Activated CD4-positive, alpha-beta T cell treated with anti-CD3 and anti-CD28 coated beads, Interleukin-2, amount 10 ng/mL, durations not matched to agents 24 days and 14 days (primary cell): ENCODE measurements around the gene SCAF1. TPM values are rescaled to one million over a fixed set of nuclear protein-coding genes. Genes with fewer than 3 reads are reported as not detected.
"Not testable (repeated sequence)": the region's sequence is repeated elsewhere in the genome, so short reads cannot be mapped to it uniquely, and the experiment has no call there.

Source experiments
- DNase-seq: peaks from one replicate; pipeline ENCODE4 v3.0.0; 2022
- H3K27ac Mint-ChIP-seq: one replicate; pipeline ENCODE4 v1.8.0; 2022; ENCODE audit warnings: mild to moderate bottlenecking, mixed read lengths
- H3K27me3 Mint-ChIP-seq: one replicate; pipeline ENCODE4 v1.8.0; 2022; ENCODE audit warnings: mixed read lengths
- H3K36me3 Mint-ChIP-seq: one replicate; pipeline ENCODE4 v1.8.0; 2022; ENCODE audit warnings: low read depth, mild to moderate bottlenecking, mixed read lengths
- H3K4me1 Mint-ChIP-seq: one replicate; pipeline ENCODE4 v1.8.0; 2021; ENCODE audit warnings: mixed read lengths
- H3K4me3 Mint-ChIP-seq: one replicate; pipeline ENCODE4 v1.8.0; 2022; ENCODE audit warnings: mild to moderate bottlenecking, moderate library complexity, mixed read lengths
- H3K9me3 Mint-ChIP-seq: one replicate; pipeline ENCODE4 v1.8.0; 2021; ENCODE audit warnings: mixed read lengths
- intact Hi-C: fragments of 100-400 bp; cut with micrococcal nuclease; formaldehyde crosslinking; loops from one replicate; pipeline ENCODE4 v1.15.1; 2023
- total RNA-seq: library from RNA; stranded (reverse); gene quantifications from 2 replicates; pipeline ENCODE4 v1.2.3, GENCODE V29; 2022

Gene SCAF1
- total RNA-seq, 1 donor from 2014 or later, result 84.9 TPM

DNA sequence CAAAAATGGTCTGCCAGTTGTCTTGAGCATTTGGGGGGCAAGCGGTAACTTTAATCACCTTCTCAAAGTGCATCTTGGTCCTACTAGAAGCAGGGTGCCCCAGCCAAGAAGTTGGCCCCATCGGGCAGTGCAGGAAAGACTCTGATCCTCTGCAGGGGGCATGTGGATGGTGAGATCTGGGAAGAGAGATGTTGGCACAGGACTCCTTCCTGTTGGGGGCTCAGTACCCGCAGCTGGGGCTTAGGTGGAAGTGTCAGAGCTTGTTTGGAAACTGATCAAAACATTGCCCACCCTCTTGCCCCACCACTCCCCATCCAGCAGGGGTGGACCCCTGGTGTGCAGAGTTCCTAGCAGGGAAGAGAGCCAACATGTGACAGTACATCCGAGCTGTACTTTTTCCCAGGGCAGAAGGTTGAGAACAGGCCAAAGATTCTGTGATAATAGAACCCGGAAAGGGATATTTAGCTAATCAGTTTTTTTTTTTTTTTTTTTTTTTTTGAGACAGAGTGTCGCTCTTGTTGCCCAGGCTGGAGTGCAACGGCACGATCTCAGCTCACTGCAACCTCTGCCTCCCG is 10.9 kb upstream of the SCAF1 start:
- no peak for DNase-seq
- Mint-ChIP-seq H3K4me3 (no peak overlapping the region), H3K9me3 (no peaks in the 10 kb centered on the region), H3K4me1 (no peaks in the 10 kb centered on the region), H3K27me3 (no peaks in the 10 kb centered on the region), H3K27ac (no peak overlapping the region), H3K36me3 (peaks cover 13% of the 10 kb centered on the region)
- intact Hi-C loops, result no loop called here

DNA sequence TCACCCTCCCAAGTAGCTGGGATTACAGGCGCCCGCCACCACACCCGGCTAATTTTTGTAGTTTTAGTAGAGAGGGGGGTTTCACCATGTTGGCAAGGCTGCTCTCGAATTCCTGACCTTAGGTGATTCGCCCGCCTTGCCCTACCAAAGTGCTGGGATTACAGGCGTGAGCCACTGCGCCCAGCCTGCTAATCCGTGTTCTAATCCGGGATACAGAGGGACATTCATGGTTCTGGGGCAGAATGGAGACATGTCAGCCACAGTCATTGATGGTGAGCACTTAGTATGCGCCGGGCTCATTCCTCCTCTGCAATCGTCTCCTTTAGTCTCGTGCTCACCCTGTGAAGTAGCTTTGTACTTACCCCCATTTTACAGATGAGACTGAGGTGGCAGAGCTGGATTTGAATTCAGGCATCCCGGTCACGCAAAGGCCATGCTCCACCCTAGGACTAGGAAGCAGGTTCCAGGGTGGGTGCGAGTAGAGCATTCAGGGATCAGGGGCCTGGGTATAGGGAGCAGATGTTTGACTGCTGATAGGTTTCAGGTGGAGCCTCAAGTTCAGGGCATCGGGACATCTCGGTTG is 10.3 kb upstream of the SCAF1 start:
- Mint-ChIP-seq H3K27me3 (no peaks in the 10 kb centered on the region), H3K4me1 (no peaks in the 10 kb centered on the region), H3K27ac (no peak overlapping the region), H3K9me3 (no peaks in the 10 kb centered on the region), H3K4me3 (no peak overlapping the region), H3K36me3 (peaks cover 13% of the 10 kb centered on the region)
- no peak for DNase-seq
- intact Hi-C loops, result no loop called here

DNA sequence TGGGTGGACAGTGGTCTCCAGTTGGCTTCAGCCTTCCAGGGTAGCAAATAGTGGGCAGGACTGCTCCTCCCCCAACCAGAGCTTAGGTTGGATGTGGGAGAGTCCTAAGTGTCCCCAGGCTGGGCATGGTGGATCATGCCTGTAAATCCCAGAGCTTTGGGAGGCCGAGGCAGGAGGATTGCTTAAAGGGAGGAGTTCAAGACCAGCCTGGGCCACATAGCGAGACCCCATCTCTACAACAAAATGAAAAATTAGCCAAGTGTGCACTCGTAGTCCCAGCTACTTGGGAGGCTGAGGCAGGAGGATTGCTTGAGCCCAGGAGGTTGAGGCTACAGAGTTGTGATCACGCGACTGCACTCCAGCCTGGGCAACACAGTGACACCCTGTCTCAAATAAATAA is 9.4 kb upstream of the SCAF1 start:
- H3K4me1 Mint-ChIP-seq, result peaks cover 1% of the 10 kb centered on the region
- no peak overlapping the region for H3K4me3 Mint-ChIP-seq
- H3K9me3 Mint-ChIP-seq, result no peaks in the 10 kb centered on the region
- no peak for DNase-seq
- H3K27ac Mint-ChIP-seq, result no peak overlapping the region
- intact Hi-C loops, result no loop called here
- peaks cover 12% of the 10 kb centered on the region for H3K36me3 Mint-ChIP-seq
- no peaks in the 10 kb centered on the region for H3K27me3 Mint-ChIP-seq

DNA sequence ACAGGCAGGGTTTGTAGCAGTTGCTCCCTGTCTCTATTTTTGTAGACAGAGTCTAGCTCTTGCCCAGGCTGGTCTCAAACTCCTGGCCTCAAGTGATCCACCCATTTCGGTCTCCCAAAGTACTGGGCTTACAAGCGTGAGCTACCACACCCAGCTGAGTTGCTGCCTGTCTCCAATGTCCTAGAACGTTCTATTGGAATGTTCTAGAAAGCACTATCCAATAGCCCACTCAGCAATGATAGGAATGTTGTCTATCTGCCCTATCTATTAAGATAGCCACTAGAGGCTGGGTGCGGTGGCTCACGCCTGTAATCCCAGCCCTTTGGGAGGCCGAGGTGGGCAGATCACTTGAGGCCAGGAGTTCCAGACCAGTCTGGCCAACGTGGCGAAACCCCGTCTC is 8.7 kb upstream of the SCAF1 start:
- H3K36me3 Mint-ChIP-seq, H3K9me3 Mint-ChIP-seq, H3K4me1 Mint-ChIP-seq, H3K27me3 Mint-ChIP-seq, intact Hi-C loops, H3K4me3 Mint-ChIP-seq, DNase-seq, H3K27ac Mint-ChIP-seq: not testable (repeated sequence)

DNA sequence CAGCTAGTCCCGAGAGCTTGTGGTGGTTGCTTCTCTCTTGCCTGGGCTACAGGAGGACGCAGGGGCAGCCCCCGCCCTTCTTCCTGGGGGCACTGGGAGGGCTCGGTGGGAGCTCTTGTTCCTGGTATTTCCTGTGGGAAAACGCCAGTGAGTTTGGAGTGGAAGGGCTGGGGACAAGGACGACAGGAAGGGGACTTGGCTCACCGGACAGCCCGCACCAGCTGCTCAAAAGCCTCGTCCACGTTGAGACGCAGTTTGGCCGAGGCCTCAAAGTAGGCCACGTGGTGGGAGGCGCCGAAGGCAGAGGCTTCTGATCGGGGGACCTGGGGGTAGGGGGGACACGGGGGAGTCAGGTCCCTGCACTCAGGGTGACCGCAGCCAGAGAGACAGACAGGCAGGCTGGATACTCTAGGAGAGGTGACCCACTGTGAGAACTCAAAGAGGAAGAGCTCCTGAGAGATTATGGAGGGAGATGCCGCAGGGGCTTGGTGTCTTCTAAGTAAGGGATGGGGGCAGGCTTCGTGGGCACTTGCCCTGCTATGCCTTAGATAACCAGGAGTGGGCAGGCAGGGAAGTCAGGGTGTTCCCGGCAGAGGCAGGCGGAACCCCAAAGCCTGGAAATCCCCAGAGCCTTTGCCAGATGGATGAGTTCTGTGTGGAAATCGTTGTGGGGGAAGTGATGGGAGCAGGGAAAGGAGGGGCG is 6.3 kb upstream of the SCAF1 start:
- DNase-seq, result no peak
- intact Hi-C loops, result no loop called here
- Mint-ChIP-seq H3K36me3 (peaks cover 2% of the 10 kb centered on the region), H3K27ac (no peak overlapping the region), H3K27me3 (no peaks in the 10 kb centered on the region), H3K9me3 (no peaks in the 10 kb centered on the region), H3K4me1 (peaks cover 24% of the 10 kb centered on the region), H3K4me3 (no peak overlapping the region)

DNA sequence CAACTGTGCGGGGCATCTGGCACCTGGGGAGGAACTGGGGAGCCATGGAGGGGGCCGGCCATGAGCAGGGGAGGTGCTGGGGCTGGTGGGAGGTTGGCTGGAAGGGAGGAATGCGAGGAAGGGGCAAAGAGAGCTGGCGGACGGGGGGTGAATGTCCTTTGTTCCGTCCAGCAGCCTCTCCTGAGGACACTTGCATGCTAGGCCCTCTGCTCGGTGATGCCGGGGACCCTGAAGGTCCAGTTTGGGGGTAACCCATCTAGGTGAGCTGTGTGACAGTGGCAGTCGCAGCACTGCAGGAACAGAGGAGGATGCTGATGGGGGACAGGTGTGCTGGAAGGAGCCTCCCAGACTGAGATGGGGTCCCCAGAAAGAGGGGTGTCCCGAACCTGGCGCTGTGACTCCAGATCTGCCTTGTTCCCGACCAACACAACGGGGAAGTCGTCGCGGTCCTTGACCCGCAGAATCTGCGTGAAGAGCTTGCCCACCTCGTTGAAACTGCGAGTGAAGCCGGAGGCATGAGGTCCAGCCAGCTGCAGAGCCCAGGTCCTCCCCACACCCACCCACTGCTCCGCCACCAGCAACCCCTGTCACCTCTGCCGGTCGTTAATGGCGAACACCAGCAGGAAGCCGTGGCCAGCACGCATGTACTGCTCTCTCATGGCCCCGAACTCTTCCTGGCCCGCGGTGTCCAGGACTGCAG is 5.6 kb upstream of the SCAF1 start:
- H3K27me3 Mint-ChIP-seq, result no peaks in the 10 kb centered on the region
- DNase-seq, result no peak
- no peaks in the 10 kb centered on the region for H3K9me3 Mint-ChIP-seq
- no peak overlapping the region for H3K27ac Mint-ChIP-seq
- peaks cover 2% of the 10 kb centered on the region for H3K36me3 Mint-ChIP-seq
- no peak overlapping the region for H3K4me3 Mint-ChIP-seq
- intact Hi-C loops, result no loop called here
- H3K4me1 Mint-ChIP-seq, result peaks cover 28% of the 10 kb centered on the region

DNA sequence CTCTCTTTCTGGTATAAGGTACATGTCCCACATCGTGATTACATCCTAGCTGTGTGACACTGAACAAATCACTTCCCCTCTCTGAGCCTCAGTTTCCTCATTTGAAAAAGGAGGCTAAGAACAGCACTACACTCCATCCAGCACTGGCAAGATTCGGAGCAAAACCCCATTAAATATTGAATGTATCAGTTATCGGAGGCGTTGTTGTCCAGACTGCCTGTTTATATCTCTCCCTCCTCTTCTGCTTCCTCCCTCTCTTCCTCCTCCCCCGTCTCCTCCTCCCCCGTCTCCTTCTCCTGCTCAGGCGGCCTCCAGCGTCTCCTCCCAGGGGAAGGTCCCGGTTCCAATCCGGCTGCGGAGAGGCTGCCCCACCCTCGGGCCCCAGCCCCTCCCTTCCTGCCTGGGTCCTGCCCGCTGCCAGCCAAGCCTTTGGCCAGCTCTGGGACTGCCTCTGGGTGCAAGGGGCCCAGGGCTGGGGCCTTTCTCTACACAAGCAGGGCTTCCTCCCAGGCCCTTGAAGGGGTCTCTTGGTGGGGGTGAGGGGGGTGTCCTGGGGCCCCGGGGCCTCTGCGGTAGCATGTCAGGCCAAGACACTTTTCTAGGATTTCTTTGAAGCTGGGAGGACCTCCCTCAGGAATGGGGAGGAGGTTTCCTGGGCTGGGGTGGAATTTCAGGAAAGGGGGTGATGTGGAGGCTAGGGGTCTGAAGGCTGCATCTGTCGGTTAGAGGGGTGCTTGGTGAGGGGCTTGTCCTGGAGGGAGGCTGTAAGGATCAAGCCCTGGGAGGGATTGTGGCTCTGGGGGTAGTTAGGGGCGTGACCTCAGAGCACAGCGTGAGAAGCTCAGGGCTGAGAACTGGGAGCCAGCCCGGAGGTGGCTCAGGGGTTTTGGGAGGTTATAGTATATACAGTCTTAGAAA is 3.9 kb upstream of the SCAF1 start:
- Mint-ChIP-seq H3K27me3 (no peaks in the 10 kb centered on the region), H3K4me3 (peak overlapping the region; percentile 97), H3K9me3 (no peaks in the 10 kb centered on the region), H3K36me3 (no peaks in the 10 kb centered on the region), H3K4me1 (peaks cover 38% of the 10 kb centered on the region), H3K27ac (no peak overlapping the region)
- intact Hi-C loops, result no loop called here
- peak; percentile 76 for DNase-seq

DNA sequence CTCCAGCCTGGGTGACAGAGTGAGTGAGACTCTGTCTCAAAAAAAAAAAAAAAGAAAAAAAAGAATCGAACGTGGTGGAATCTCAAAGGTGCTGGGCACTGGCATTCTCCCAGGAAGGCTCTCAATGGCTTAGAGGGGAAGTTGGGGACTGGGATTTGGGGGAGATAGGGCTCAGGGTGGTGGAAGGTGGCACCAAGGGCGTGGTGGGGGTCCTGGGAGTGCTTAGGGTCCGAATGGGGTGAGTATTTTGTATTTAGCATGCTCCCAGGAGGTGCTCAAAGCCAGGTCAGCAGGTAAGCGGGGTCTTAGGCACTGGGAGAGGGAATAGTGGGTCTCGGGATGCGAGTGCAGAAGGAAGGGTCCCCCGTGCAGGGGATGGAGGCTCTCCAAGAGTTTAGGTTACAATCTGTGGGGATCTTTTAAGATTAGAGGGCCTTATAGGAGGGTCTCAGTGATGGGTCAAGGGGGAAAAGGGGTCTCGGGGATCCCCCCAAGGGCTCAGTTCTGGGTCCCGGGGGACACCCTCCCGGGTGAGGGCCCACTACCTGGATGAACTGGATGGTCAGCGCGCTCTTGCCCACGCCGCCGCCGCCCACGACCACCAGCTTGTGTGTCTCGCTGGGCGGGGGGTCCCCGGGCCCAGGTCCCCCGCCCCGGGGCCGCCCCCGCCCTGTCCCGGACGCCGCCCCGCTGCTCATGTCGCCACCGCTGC is 2.5 kb upstream of the SCAF1 start:
- DNase-seq, result no peak

DNA sequence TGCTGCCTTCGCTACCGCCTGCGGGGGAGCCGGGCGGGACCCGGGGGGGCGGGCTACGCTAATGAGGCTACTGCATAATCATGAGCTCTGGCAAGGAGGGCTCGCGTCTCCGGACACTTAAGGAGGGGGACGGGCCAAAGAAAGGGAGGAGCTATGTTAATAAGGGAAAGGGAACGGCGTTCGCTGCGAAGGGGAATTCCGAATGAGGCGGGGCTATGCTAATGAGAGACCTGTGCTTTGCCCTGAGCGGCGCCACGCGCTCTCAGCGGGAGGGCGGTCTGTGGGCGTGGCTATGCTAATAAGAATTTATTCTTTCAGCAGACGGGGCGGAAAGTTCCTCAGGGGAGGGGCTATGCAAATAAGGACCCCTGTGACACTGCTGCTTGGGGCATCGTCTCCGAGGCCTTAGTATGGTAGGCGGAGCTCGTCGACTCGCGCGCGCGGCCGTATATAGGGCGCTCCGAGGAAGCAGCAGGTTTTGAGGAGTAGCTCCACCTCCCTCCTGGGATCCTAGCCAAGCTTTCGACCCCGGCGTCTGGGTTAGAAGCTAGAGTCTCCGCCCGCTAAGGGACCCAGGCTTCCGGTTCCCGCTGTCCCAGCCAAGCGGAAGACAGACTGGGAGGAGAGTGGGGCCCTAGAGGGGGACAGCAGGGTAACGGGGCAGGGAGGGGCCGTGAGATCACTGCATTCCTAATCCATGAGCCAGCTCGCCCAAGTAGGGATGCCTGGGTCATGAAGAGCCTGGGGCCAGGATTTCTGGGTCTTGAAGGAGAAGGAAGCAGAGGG is 1.7 kb upstream of the SCAF1 start, which contains the start of gene RRAS:
Gene RRAS, minus strand, starts transcription at position 31 of the 786 bp plus-strand sequence. CDS start 45 bp downstream, outside the sequence.
- H3K4me1 Mint-ChIP-seq, result peaks cover 52% of the 10 kb centered on the region
- H3K36me3 Mint-ChIP-seq, result peaks cover 5% of the 10 kb centered on the region
- DNase-seq, result peak; percentile 100
- intact Hi-C loops, result loop anchor here (1.0 to 5.0 kb wide), 5 partner anchors 50 to 236 kb away; partner anchors contain the start of genes AKT1S1, ALDH16A1, AP2A1 and PIH1D1
- no peaks in the 10 kb centered on the region for H3K27me3 Mint-ChIP-seq
- no peaks in the 10 kb centered on the region for H3K9me3 Mint-ChIP-seq
- peak within 1 kb of the TSS; percentile 100 for H3K27ac Mint-ChIP-seq
- H3K4me3 Mint-ChIP-seq, result peak within 1 kb of the TSS; percentile 97

More for the DNA sequence above, 2.5 kb upstream of the SCAF1 start:
- Mint-ChIP-seq H3K4me1 (peaks cover 51% of the 10 kb centered on the region), H3K36me3 (peaks cover 4% of the 10 kb centered on the region), H3K9me3 (no peaks in the 10 kb centered on the region), H3K4me3 (peak overlapping the region; percentile 97), H3K27ac (peak overlapping the region; percentile 100), H3K27me3 (no peaks in the 10 kb centered on the region)
- intact Hi-C loops, result loop anchor here (1.0 to 5.0 kb wide), 5 partner anchors 49 to 237 kb away; partner anchors contain the start of genes AKT1S1, ALDH16A1, AP2A1 and PIH1D1

DNA sequence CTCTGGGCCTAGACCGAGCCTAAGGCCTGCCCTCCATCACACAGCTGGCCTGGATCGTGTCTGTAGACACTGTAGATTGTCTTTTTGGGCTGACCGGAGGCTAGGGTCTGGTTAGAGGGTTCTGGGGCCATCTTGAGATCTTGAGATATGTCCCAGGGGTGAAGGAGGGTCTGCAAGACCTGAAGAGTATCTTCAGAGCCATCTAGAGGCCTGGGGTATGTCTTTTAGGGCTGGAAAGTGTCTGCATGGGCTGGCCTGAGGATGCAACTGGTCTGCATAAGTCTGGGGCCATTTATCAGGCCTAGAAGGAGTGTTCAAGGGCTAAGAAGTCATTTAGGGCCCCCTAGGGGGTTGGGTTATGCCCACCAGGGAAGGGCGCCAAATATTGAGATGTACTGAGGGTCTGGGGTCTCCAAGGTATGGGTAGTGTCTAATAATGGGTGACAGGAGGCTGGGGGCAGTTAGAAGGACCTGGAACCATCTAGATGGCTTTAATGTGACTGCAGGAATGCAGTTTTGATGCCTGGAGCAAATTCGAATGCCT is 555 bp downstream of the SCAF1 start:
- no peaks in the 10 kb centered on the region for H3K27me3 Mint-ChIP-seq
- peaks cover 51% of the 10 kb centered on the region for H3K4me1 Mint-ChIP-seq
- intact Hi-C loops, result loop anchor here (1.0 to 5.0 kb wide), 3 partner anchors 23 to 208 kb away; partner anchors contain the start of genes ALDH16A1, BCL2L12, IRF3 and PIH1D1

DNA sequence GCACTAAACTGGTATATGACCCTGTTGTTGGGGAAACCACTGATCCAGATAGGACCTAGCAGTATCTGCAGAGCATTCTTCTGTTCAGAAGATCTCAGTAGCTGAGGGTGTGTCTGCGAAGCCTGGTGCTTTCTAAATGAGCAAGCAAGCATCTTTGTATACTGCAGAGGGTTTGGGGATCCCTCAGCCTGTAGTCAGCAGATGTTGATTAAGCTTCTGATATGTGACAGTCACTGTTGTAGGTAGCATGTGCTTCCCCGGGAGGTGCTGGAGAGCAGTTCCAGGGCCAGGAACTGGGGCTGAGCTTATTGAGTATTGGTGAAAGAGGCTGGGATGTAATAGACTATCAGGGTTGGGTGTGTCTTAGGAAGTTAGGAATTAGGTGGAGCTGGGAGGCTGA is 1.5 kb downstream of the SCAF1 start:
- H3K4me3 Mint-ChIP-seq, result peak overlapping the region; percentile 97
- peak overlapping the region; percentile 87 for H3K27ac Mint-ChIP-seq
- H3K36me3 Mint-ChIP-seq, result peaks cover 19% of the 10 kb centered on the region
- no peaks in the 10 kb centered on the region for H3K9me3 Mint-ChIP-seq
- peaks cover 44% of the 10 kb centered on the region for H3K4me1 Mint-ChIP-seq
- intact Hi-C loops, result loop anchor here (2.0 to 5.0 kb wide), 2 partner anchors 191 to 207 kb away; partner anchors contain the start of genes ALDH16A1, PIH1D1 and PTOV1
- H3K27me3 Mint-ChIP-seq, result no peaks in the 10 kb centered on the region
- DNase-seq, result peak; percentile 68

More for the DNA sequence above, 555 bp downstream of the SCAF1 start:
- peak overlapping the region; percentile 97 for H3K4me3 Mint-ChIP-seq
- peak overlapping the region; percentile 92 for H3K27ac Mint-ChIP-seq
- no peaks in the 10 kb centered on the region for H3K9me3 Mint-ChIP-seq
- H3K36me3 Mint-ChIP-seq, result peaks cover 16% of the 10 kb centered on the region
- no peak for DNase-seq

DNA sequence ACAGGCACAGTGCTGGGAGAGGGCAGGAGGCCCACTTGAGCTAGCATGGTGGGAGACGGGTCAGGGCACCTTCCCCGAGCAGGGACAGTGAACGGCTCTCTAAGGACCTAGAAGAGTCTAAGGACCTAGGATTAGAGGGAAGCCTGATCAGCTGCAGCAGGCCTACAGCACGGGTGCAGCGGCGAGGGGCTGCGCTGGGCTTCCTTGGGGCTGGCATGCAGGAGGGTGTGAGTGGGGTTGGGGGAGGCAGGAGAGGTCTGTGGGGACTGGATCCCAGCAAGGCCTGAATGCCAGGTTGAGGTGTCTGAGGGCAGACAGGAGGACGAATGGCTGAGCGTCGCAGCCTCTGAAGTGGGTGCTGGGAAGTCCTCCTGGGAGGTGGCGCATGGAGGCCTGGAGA is 3.6 kb downstream of the SCAF1 start:
- intact Hi-C loops, result no loop called here
- H3K4me1 Mint-ChIP-seq, result peaks cover 29% of the 10 kb centered on the region

More for the DNA sequence above, 3.6 kb downstream of the SCAF1 start:
- H3K27me3 Mint-ChIP-seq, result no peaks in the 10 kb centered on the region
- H3K27ac Mint-ChIP-seq, result no peak overlapping the region
- H3K9me3 Mint-ChIP-seq, result no peaks in the 10 kb centered on the region
- no peak overlapping the region for H3K4me3 Mint-ChIP-seq
- H3K36me3 Mint-ChIP-seq, result peaks cover 27% of the 10 kb centered on the region
- DNase-seq, result no peak
